Measurements from ENCODE around the gene QPCTL. TPM values are rescaled to one million over a fixed set of nuclear protein-coding genes. Genes with fewer than 3 reads are reported as not detected.

Gene QPCTL
- total RNA-seq: 10 to 100 TPM in 2 of 3 donors, 1 to 10 TPM in 1; 8.7 to 11.5 (median 10.0) TPM
- 4.1 TPM for total RNA-seq (2013)

DNA sequence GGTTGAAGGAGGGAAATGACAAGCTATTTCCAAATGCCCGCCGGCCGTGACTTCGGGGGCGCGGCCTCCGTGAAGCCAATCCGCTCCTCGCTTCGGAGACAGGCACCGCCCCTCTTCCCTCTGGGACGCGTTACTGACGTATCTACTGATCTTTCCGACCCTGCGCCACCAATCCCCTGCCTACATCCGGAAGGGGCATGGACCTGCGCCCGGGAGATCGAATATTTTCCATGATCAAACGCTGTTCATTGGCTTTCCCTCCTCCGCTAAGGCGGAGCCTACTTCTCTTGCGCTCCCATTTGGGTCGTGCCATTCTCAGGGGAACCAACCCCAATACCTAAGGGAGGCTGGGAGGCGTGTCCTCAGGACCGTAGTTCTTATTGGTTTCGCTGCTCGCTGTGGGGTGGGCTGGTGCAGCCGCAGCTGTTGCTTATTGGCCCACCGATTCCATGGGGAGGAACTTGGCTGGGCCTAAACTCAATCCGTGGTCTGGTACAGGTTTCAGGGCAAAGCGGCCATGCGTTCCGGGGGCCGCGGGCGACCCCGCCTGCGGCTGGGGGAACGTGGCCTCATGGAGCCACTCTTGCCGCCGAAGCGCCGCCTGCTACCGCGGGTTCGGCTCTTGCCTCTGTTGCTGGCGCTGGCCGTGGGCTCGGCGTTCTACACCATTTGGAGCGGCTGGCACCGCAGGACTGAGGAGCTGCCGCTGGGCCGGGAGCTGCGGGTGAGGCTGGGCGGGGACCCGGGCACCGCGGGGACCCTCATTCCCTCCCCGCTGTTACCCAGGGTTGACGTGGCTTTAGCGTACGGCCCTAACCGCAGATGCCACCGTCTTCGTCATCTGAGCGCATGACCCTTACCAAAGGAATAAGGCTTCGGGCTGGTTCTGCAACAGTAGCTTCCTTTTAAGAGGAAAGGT, at the start of gene QPCTL:
TSS of gene QPCTL (plus strand) at position 480 of the 919 bp plus-strand sequence. CDS start at position 518, 38 bp downstream.
- Mint-ChIP-seq H3K4me3 (peak within 1 kb of the TSS; percentile 98), H3K27ac (peak within 1 kb of the TSS; percentile 91 to 95), H3K36me3 (no peaks in the 10 kb centered on the region), H3K4me1 (peaks cover 17 to 24% of the 10 kb centered on the region in 2 donors), H3K9me3 (no peaks in the 10 kb centered on the region), H3K27me3 (ENCODE audit: low read depth in 2 of 2) (no peaks in the 10 kb centered on the region)
- Histone ChIP-seq H3K4me1 (ENCODE audit: control insufficient read depth, insufficient read depth, low read length) (peaks cover 22% of the 10 kb centered on the region), H3K27ac (ENCODE audit: low read length) (peak within 1 kb of the TSS; percentile 95), H3K36me3 (ENCODE audit: control insufficient read depth, insufficient read depth, low read length) (peaks cover 16% of the 10 kb centered on the region), H3K4me3 (ENCODE audit: low read length) (peak within 1 kb of the TSS; percentile 60), H3K27me3 (ENCODE audit: control insufficient read depth, insufficient read depth, low read length) (no peaks in the 10 kb centered on the region), H3K9me3 (ENCODE audit: control insufficient read depth, insufficient read depth, low read length) (no peaks in the 10 kb centered on the region)
- ATAC-seq (peak; percentile 81 to 95 (median 86)), DNase-seq (peak; percentile 93 to 99)
- intact Hi-C loops (cut with micrococcal nuclease): loop anchor here (1.0 to 5.0 kb wide), 7 partner anchors 25 to 270 kb away; partner anchors contain the start of genes ERCC1, FBXO46 and OPA3
- TF ChIP-seq, protein P1, sequence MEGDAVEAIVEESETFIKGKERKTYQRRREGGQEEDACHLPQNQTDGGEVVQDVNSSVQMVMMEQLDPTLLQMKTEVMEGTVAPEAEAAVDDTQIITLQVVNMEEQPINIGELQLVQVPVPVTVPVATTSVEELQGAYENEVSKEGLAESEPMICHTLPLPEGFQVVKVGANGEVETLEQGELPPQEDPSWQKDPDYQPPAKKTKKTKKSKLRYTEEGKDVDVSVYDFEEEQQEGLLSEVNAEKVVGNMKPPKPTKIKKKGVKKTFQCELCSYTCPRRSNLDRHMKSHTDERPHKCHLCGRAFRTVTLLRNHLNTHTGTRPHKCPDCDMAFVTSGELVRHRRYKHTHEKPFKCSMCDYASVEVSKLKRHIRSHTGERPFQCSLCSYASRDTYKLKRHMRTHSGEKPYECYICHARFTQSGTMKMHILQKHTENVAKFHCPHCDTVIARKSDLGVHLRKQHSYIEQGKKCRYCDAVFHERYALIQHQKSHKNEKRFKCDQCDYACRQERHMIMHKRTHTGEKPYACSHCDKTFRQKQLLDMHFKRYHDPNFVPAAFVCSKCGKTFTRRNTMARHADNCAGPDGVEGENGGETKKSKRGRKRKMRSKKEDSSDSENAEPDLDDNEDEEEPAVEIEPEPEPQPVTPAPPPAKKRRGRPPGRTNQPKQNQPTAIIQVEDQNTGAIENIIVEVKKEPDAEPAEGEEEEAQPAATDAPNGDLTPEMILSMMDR (IDR thresholded peaks at IDR 0.05): no peak
- under 1% methylated on average over 70 of the region's 70 CpGs for WGBS (ENCODE audit: insufficient coverage)

DNA sequence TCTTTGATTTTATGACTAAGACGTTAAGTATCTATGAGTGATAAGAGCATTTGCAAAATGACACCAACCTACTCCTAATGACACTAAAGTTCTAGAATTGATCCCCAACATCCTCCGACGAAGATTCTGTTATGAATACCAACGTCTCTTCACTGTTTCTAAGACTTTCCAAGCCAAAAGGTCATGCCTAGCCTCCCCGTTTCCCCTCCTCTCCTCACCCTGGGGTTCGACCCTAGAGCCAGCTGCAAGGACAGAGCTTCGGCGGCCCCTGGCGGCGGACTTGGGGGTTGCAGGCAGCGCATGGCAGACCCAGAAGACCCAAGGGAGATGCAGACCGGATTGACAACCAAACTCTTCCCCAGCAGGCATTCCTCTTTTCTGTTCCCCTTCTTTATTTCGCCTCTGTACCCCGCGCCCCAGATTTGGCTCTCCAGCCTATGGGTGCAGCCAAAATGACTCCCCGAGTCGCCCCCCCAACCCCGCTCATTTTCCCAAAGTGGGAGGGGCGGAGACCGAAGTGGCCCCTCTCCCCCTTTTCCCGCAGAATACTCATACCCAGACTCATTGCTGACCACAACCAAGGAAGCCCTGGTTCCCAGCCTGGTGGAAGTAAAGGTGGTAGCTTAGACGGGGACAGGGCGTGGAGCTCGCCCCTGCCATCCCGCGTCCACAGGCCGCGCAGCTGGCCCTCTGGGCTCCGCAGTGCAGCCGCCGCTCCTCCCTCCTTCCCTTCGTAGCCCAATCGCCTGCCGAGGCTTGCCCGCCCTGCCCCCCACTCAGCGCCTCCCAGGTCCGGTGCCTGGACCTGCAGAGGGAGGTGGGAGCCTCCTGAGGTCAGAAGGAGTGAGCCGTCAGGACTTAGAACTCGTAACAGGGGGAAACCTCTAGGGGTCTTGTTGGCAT, 49.2 kb upstream of the QPCTL start:
- Histone ChIP-seq H3K4me1 (ENCODE audit: control insufficient read depth, insufficient read depth, low read length) (peaks cover 71% of the 10 kb centered on the region), H3K36me3 (ENCODE audit: control insufficient read depth, insufficient read depth, low read length) (no peaks in the 10 kb centered on the region), H3K9me3 (ENCODE audit: control insufficient read depth, insufficient read depth, low read length) (no peaks in the 10 kb centered on the region), H3K4me3 (ENCODE audit: low read length) (peak overlapping the region; percentile 9), H3K27ac (ENCODE audit: low read length) (peak overlapping the region; percentile 98), H3K27me3 (ENCODE audit: control insufficient read depth, insufficient read depth, low read length) (no peaks in the 10 kb centered on the region)
- H3K36me3 Mint-ChIP-seq: no peaks in the 10 kb centered on the region
- H3K27me3 Mint-ChIP-seq (ENCODE audit: low read depth in 2 of 2): no peaks in the 10 kb centered on the region
- ATAC-seq: peak; percentile 10 to 31 (median 14)
- intact Hi-C loops (cut with micrococcal nuclease): loop anchor here (1.0 to 10.0 kb wide), 4 partner anchors 36 to 238 kb away; partner anchors contain the start of genes POLR1G and PPP1R13L
- H3K4me3 Mint-ChIP-seq: peak overlapping the region; percentile 75
- peak overlapping the region; percentile 91 to 96 for H3K27ac Mint-ChIP-seq
- TF ChIP-seq, protein P1 (IDR thresholded peaks at IDR 0.05): peak; percentile 95
- H3K9me3 Mint-ChIP-seq: peaks cover 0 to 4% of the 10 kb centered on the region in 2 donors
- peak; percentile 87 to 92 for DNase-seq
- peaks cover 47 to 71% of the 10 kb centered on the region in 2 donors for H3K4me1 Mint-ChIP-seq
- WGBS (ENCODE audit: insufficient coverage): 10% methylated on average over 35 of the region's 39 CpGs

DNA sequence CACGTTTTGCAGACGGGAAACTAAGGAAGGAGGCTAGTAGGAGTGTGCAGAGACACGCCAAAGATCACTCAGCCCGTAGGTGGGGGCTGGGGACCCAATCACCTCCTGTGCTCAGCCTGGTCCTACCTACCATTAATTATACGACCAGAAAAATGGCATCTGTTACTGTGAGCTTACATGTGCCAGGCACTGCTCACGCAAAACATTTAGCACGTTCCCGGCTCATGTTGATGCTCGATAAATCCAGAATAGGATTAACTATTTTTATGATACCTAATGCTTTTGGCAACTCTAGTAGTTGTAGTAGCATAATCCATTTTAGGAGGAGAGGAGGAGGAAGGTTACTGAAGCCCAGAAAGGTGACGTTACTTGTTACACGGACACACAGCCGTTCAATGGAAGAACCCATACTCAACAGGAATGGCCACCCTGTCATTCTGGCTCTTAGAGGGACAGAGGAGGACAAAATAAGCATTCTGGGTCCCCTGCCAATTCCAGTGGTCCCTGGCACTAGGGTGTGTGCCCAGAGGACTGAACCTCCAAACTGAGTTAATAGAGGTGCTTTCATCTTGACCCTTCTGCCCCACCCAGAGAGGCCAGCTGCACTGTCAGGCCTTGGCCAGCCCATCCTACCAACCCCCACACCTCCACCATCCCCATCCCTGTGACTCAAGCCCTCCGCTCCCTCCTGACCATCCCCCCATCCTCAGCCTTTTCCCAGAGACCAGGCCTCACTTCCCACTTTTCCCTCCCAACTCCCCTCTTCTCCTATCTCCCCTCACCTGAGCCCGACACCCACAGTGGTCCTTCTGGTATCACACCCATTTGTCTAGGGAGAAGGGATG, 48.3 kb upstream of the QPCTL start:
- peak in 1 of 2 donors; percentile 23 for DNase-seq
- no peak for ATAC-seq
- Histone ChIP-seq H3K36me3 (ENCODE audit: control insufficient read depth, insufficient read depth, low read length) (no peaks in the 10 kb centered on the region), H3K4me1 (ENCODE audit: control insufficient read depth, insufficient read depth, low read length) (peaks cover 63% of the 10 kb centered on the region), H3K9me3 (ENCODE audit: control insufficient read depth, insufficient read depth, low read length) (no peaks in the 10 kb centered on the region), H3K4me3 (ENCODE audit: low read length) (no peak overlapping the region), H3K27me3 (ENCODE audit: control insufficient read depth, insufficient read depth, low read length) (no peaks in the 10 kb centered on the region), H3K27ac (ENCODE audit: low read length) (no peak overlapping the region)
- peaks cover 41 to 62% of the 10 kb centered on the region in 2 donors for H3K4me1 Mint-ChIP-seq
- H3K4me3 Mint-ChIP-seq: peak overlapping the region; percentile 40
- WGBS (ENCODE audit: insufficient coverage): 45% methylated on average over 13 of the region's 14 CpGs
- intact Hi-C loops (cut with micrococcal nuclease): loop anchor here (1.0 to 10.0 kb wide), 4 partner anchors 37 to 239 kb away; partner anchors contain the start of genes POLR1G and PPP1R13L
- H3K27me3 Mint-ChIP-seq (ENCODE audit: low read depth in 2 of 2): no peaks in the 10 kb centered on the region
- TF ChIP-seq, protein P1 (IDR thresholded peaks at IDR 0.05): no peak
- peak overlapping the region in 1 of 2 donors; percentile 96 for H3K27ac Mint-ChIP-seq
- H3K36me3 Mint-ChIP-seq: no peaks in the 10 kb centered on the region
- peaks cover 0 to 4% of the 10 kb centered on the region in 2 donors for H3K9me3 Mint-ChIP-seq

Measured in natural killer cell (primary cell).